Breast epithelium (tissue), 4 donors: ENCODE measurements around the gene RFNG. TPM values are rescaled to one million over a fixed set of nuclear protein-coding genes. Genes with fewer than 3 reads are reported as not detected.
A peak's percentile ranks its signal among the peaks of the same experiment; 100 is the strongest.

Experiments used
- DNase-seq, 2 donors: peaks; one replicate each; pipeline ENCODE4 v3.0.0-alpha.2; 2019; ENCODE audit warnings: low spot score in 2 of 2
- H3K27ac ChIP-seq, 2 donors: fragments of 200-600 bp; sonication (generic) in 1 of 2; one replicate each; pipeline ENCODE4 v1.5.1; 2016 to 2019; ENCODE audit warnings: mild to moderate bottlenecking in 1 of 2
- H3K27me3 ChIP-seq, 2 donors: fragments of 200-600 bp; sonication (generic) in 1 of 2; one replicate each; pipeline versions ENCODE4 v1.5.1 to v1.6.0; 2017 to 2019; ENCODE audit warnings: control low read depth in 1 of 2, mild to moderate bottlenecking in 1 of 2
- H3K36me3 ChIP-seq: fragments of 200-600 bp; one replicate; pipeline ENCODE4 v1.5.1; 2019
- H3K4me1 ChIP-seq, 2 donors: fragments of 200-600 bp; sonication (generic); one replicate each; pipeline ENCODE4 v1.5.1; 2016 to 2019; ENCODE audit warnings: control low read depth in 1 of 2
- H3K4me3 ChIP-seq, 3 donors: fragments of 200-600 bp; sonication (generic); 1 replicate in 2 of 3; 2 replicates in 1 of 3; pipeline ENCODE4 v1.5.1; 2016 to 2019; ENCODE audit warnings: mild to moderate bottlenecking in 3 of 3, moderate library complexity in 2 of 3
- H3K9me3 ChIP-seq, 2 donors: fragments of 200-600 bp; sonication (generic) in 1 of 2; one replicate each; pipeline ENCODE4 v1.5.1; 2016 to 2019; ENCODE audit warnings: control low read depth in 1 of 2
- POLR2A ChIP-seq: fragments of 450-650 bp; IDR thresholded peaks from one replicate; pipeline ENCODE4 v1.6.1; 2016; ENCODE audit warnings: antibody characterized with exemption, mild to moderate bottlenecking, moderate library complexity
- POLR2AphosphoS5 ChIP-seq, 3 donors: sonication (generic); formaldehyde crosslinking; IDR thresholded peaks; one replicate each; pipeline ENCODE4 v1.6.1; 2017; ENCODE audit warnings: antibody characterized with exemption in 3 of 3
- intact Hi-C: fragments of 100-400 bp; cut with DNase I; formaldehyde crosslinking; loops from one replicate; pipeline ENCODE4 v1.15.1; 2023; ENCODE audit warnings: low total_unique reads
- total RNA-seq, 3 donors: library from RNA; depleted of rRNA; stranded (reverse); fragments of >200 nt; gene quantifications; one replicate each; pipeline ENCODE4 v1.1.0, GENCODE V29; 2016
- TF ChIP-seq, protein P1 (sequence below), 3 donors: fragments of 450-650 bp; IDR thresholded peaks; one replicate each; pipeline ENCODE4 v1.5.1; 2016 to 2017; ENCODE audit warnings: antibody characterized with exemption in 3 of 3, mild to moderate bottlenecking in 3 of 3, moderate library complexity in 3 of 3

The RFNG gene
- total RNA-seq, 3 donors from 2014 or later: 30.5 to 49.4 (median 31.8) TPM

DNA sequence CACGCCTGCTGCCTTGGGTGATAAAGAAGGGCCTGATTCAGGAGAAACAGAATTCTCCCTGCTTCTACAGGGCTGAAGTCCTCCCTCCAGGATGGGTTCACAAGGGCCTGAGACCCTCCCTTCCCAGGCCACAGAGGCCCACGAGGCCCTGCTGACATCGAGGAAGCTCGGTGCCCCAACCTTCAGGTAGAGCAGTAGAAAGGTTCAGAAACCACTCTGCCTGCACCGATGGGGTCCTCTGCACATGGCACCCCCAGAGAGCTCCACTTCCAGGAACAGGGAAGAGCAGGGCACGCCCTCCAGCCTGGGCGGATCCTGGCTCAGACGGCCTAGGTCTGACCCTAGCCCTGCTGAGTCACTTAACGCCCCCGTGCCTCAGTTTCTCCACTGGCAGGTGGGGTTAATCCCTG lies 29.7 kb downstream of the RFNG start:
- peaks cover 6 to 22% of the 10 kb centered on the region in 2 donors for H3K4me1 ChIP-seq

DNA sequence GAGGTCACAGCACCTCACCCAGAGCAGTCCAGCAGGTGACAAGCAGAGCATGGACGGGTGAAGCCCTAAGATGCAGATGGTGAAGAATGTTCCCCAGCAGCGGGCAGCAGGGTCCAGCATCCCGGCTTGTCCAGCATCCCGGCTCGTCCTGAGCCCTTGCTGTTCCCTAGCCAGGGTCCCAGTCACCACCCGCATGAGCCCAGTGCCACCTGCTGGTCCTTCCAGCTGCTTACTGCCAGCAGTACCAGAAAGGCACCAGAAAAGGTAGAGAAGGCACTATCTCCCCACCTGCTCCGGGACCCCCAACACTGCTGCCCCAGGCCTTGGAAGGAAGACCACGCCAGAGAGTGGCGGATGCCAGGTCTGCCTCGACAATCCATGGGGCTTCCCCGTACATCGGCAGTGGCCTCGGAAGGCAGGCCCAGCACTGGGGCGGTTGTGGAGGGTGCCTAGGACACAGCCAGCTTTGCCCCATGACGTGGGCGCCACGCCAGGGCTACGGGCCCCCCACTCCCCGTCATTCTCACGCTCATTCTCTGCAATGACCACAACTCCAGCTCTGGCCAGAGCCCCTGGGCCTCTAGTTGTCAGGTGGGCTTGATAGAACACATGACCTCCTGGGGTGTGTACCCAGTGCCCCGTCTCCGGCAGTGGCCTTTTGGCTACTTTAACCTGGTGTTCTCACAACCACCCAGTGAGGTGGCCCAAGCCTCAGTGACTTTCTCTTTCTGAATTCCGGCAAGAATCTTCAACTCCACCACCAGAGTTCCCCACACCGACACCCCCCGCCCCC lies 30.3 kb downstream of the RFNG start:
- Histone ChIP-seq H3K4me3 (peak overlapping the region; percentile 85 to 90 (median 88)), H3K36me3 (no peaks in the 10 kb centered on the region), H3K9me3 (no peaks in the 10 kb centered on the region), H3K27me3 (no peaks in the 10 kb centered on the region), H3K4me1 (peaks cover 6 to 22% of the 10 kb centered on the region in 2 donors), H3K27ac (no peak overlapping the region)
- TF ChIP-seq POLR2AphosphoS5 (IDR thresholded peaks at IDR 0.05) (peak in 2 of 3 donors; percentile 21 to 51), POLR2A (no peak)
- TF ChIP-seq, protein P1, sequence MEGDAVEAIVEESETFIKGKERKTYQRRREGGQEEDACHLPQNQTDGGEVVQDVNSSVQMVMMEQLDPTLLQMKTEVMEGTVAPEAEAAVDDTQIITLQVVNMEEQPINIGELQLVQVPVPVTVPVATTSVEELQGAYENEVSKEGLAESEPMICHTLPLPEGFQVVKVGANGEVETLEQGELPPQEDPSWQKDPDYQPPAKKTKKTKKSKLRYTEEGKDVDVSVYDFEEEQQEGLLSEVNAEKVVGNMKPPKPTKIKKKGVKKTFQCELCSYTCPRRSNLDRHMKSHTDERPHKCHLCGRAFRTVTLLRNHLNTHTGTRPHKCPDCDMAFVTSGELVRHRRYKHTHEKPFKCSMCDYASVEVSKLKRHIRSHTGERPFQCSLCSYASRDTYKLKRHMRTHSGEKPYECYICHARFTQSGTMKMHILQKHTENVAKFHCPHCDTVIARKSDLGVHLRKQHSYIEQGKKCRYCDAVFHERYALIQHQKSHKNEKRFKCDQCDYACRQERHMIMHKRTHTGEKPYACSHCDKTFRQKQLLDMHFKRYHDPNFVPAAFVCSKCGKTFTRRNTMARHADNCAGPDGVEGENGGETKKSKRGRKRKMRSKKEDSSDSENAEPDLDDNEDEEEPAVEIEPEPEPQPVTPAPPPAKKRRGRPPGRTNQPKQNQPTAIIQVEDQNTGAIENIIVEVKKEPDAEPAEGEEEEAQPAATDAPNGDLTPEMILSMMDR (IDR thresholded peaks at IDR 0.05): peak; percentile 51 to 83 (median 82)
- DNase-seq: peak; percentile 71 to 81
- intact Hi-C loops: no loop called here

More for the DNA sequence above, 29.7 kb downstream of the RFNG start:
- no peak for DNase-seq
- Histone ChIP-seq H3K4me3 (peak overlapping the region; percentile 85 to 90 (median 88)), H3K9me3 (no peaks in the 10 kb centered on the region), H3K36me3 (no peaks in the 10 kb centered on the region), H3K27ac (peak overlapping the region; percentile 54 to 78), H3K27me3 (no peaks in the 10 kb centered on the region)
- intact Hi-C loops: loop anchor here (2.0 kb wide), 1 partner anchor 59 kb away; no protein-coding TSS in a partner anchor
- TF ChIP-seq POLR2AphosphoS5 (IDR thresholded peaks at IDR 0.05) (no peak), POLR2A (no peak)
- TF ChIP-seq, protein P1 (IDR thresholded peaks at IDR 0.05): no peak

DNA sequence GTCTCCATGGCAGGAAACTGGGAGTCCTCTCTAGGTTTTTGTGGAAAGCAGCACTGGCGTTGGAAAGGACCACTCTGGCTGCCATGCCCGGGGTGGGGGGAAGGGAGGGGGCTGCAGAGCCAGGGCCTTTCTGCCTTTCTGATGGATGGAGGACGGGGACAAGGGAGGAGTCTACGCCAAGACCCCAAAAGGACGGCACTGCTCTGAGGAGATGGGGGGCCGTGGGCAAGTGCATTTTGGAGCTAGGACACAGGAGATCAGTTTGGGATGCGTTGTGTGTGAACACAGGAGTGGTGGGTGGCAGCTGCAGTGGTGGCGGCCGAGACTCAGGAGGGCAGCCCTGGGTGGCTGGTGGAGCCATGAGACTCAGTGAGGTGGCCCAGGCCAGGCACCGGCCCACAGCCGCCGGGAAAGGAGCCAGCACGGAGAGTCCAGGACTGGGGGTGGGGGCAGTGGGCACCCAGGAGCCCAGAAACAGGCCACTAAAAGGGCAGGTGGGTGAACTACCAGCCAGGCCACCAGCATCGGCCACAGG lies 31.0 kb downstream of the RFNG start:
- H3K27me3 ChIP-seq: no peaks in the 10 kb centered on the region
- intact Hi-C loops: no loop called here
- no peaks in the 10 kb centered on the region for H3K9me3 ChIP-seq
- no peak overlapping the region for H3K27ac ChIP-seq
- H3K4me3 ChIP-seq: no peak overlapping the region
- peaks cover 6 to 22% of the 10 kb centered on the region in 2 donors for H3K4me1 ChIP-seq
- TF ChIP-seq, protein P1 (IDR thresholded peaks at IDR 0.05): no peak
- TF ChIP-seq POLR2A (no peak), POLR2AphosphoS5 (IDR thresholded peaks at IDR 0.05) (no peak)
- H3K36me3 ChIP-seq: no peaks in the 10 kb centered on the region
- DNase-seq: no peak

DNA sequence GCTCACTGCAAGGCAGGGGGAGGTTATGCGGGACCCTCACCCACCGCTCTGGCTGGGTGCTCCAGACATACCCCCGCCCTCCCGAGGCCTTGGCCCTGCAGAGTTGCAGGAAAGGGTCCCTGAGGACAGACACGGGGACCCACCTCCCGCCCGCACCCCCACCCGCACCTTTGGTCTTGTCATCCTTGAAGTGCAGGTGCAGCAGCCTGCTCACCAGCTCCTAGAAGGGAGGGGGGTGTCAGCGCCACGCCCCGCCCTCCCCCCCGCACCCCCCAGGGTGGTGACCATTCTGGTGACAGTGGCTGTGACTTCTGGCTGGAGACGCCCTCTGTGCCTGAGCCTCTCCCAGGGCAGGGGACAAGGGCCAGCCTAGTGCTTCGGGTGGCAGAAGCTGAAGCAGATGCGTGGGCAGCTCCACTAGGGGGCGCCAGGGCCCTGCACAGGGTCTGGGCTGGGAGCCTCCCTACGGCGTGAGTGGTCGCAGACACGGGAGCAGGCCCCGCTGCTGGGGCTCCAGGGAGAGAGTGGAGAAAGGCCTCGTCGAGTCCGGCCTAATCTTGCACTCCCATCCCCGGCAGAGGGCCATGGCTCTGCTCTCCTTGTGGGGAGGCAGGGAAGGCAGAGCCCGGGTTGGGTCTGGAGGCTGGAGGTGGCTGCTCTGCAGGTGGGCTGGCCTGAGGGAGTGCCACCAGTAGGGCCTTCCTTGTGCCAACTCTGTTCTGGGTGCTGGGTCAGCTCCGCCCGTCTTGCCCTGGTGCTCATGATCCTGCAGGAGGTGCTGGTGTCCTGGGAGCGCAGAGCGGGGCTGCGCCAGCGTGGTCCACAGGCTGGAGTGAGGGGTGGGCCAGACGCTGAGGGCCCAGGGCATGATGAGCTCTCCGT lies 31.7 kb downstream of the RFNG start:
- no peaks in the 10 kb centered on the region for H3K36me3 ChIP-seq
- intact Hi-C loops: no loop called here
- peaks cover 6 to 22% of the 10 kb centered on the region in 2 donors for H3K4me1 ChIP-seq
- H3K9me3 ChIP-seq: no peaks in the 10 kb centered on the region
- H3K27me3 ChIP-seq: no peaks in the 10 kb centered on the region
- no peak overlapping the region for H3K27ac ChIP-seq
- no peak overlapping the region for H3K4me3 ChIP-seq
- DNase-seq: no peak
- TF ChIP-seq, protein P1 (IDR thresholded peaks at IDR 0.05): peak in 2 of 3 donors; percentile 9 to 44
- TF ChIP-seq POLR2AphosphoS5 (IDR thresholded peaks at IDR 0.05): no peak
- no peak for TF ChIP-seq POLR2A
